Loucy (cell line): ENCODE results near the gene PPIL4.
"Not testable (repeated sequence)": the region's sequence is repeated elsewhere in the genome, so short reads cannot be mapped to it uniquely, and the experiment has no call there.

Experiments
- H2AFZ ChIP-seq: fragments of 200-600 bp; sonication (generic); 2 replicates; pipeline ENCODE4 v1.6.0; 2016; ENCODE audit warnings: antibody characterized with exemption, mild to moderate bottlenecking, low read length, moderate library complexity
- H3F3A ChIP-seq: fragments of 200-600 bp; 2 replicates; pipeline ENCODE4 v1.6.0; 2016; ENCODE audit warnings: antibody characterized with exemption, low read depth, mild to moderate bottlenecking
- H3K27me3 ChIP-seq: fragments of 200-600 bp; sonication (generic); 2 replicates; pipeline ENCODE4 v1.6.1; 2014; ENCODE audit warnings: low read length, mild to moderate bottlenecking; ENCODE audit not compliant: insufficient read depth, poor library complexity, severe bottlenecking
- H3K36me3 ChIP-seq: fragments of 200-600 bp; sonication (generic); 2 replicates; pipeline ENCODE4 v1.6.1; 2016; ENCODE audit warnings: low read length; ENCODE audit not compliant: insufficient read depth
- H3K4me1 ChIP-seq: fragments of 200-600 bp; sonication (generic); 2 replicates; pipeline ENCODE4 v1.5.1; 2014; ENCODE audit warnings: low read length, mild to moderate bottlenecking; ENCODE audit not compliant: insufficient read depth, poor library complexity, severe bottlenecking
- H3K4me2 ChIP-seq: fragments of 200-600 bp; sonication (generic); 2 replicates; pipeline ENCODE4 v1.6.0; 2014; ENCODE audit warnings: antibody characterized with exemption, low read length, low read depth, mild to moderate bottlenecking; ENCODE audit not compliant: poor library complexity, severe bottlenecking
- H3K4me3 ChIP-seq: fragments of 200-600 bp; sonication (generic); 2 replicates; pipeline ENCODE4 v1.5.1; 2014; ENCODE audit warnings: low read length, mild to moderate bottlenecking, mixed read lengths; ENCODE audit not compliant: poor library complexity, severe bottlenecking
- H3K79me2 ChIP-seq: fragments of 200-600 bp; sonication (generic); 2 replicates; pipeline ENCODE4 v1.6.1; 2014; ENCODE audit warnings: low read length; ENCODE audit not compliant: insufficient read depth
- H3K9ac ChIP-seq: fragments of 200-600 bp; sonication (generic); 2 replicates; pipeline ENCODE4 v1.6.0; 2014; ENCODE audit warnings: mild to moderate bottlenecking, low read depth, low read length, moderate library complexity; ENCODE audit not compliant: poor library complexity, severe bottlenecking
- H3K9me2 ChIP-seq: fragments of 200-600 bp; sonication (generic); replicated peaks from 2 replicates; pipeline ENCODE4 v1.6.1; 2016; ENCODE audit warnings: low read depth, low read length, mixed read lengths
- H3K9me3 ChIP-seq: fragments of 200-600 bp; sonication (generic); 2 replicates; pipeline ENCODE4 v1.6.1; 2014; ENCODE audit warnings: mild to moderate bottlenecking, antibody characterized with exemption, low read length, low read depth; ENCODE audit not compliant: insufficient read depth
- H4K20me1 ChIP-seq: fragments of 200-600 bp; sonication (generic); 2 replicates; pipeline ENCODE4 v1.6.0; 2014; ENCODE audit warnings: antibody characterized with exemption, low read length, mild to moderate bottlenecking; ENCODE audit not compliant: insufficient read depth, poor library complexity, severe bottlenecking
- CTCF ChIP-seq: fragments of 200-600 bp; sonication (generic); conservative IDR thresholded peaks from 2 replicates; pipeline ENCODE4 v1.5.1; 2014; ENCODE audit warnings: mild to moderate bottlenecking, antibody characterized with exemption, low read length
- EZH2phosphoT487 ChIP-seq: fragments of 200-600 bp; IDR thresholded peaks from 2 replicates; pipeline ENCODE4 v1.6.1; 2018; ENCODE audit warnings: antibody characterized with exemption, mild to moderate bottlenecking, moderate library complexity, borderline replicate concordance

The PPIL4 gene

GRCh38 chr6:149499066-149499465, 46.8 kb downstream of the PPIL4 start:
- H2AFZ ChIP-seq = no peak overlapping the region
- no peak for TF ChIP-seq EZH2phosphoT487
- no peak for TF ChIP-seq CTCF
- H4K20me1 ChIP-seq = no peaks in the 10 kb centered on the region
- no peaks in the 10 kb centered on the region for H3K9me3 ChIP-seq
- no peaks in the 10 kb centered on the region for H3K4me1 ChIP-seq
- H3K9me2 ChIP-seq = no peaks in the 10 kb centered on the region
- H3K9ac ChIP-seq = no peak overlapping the region
- H3K4me3 ChIP-seq = no peak overlapping the region
- no peaks in the 10 kb centered on the region for H3K36me3 ChIP-seq
- H3F3A ChIP-seq = no peaks in the 10 kb centered on the region
- H3K4me2 ChIP-seq = no peak overlapping the region
- H3K79me2 ChIP-seq = no peaks in the 10 kb centered on the region
- H3K27me3 ChIP-seq = no peaks in the 10 kb centered on the region

- Histone ChIP-seq H3F3A (no peaks in the 10 kb centered on the region), H3K9me3 (no peaks in the 10 kb centered on the region), H4K20me1 (no peaks in the 10 kb centered on the region), H3K9ac (no peak overlapping the region), H3K4me2 (no peak overlapping the region), H2AFZ (no peak overlapping the region), H3K79me2 (no peaks in the 10 kb centered on the region), H3K36me3 (no peaks in the 10 kb centered on the region), H3K27me3 (no peaks in the 10 kb centered on the region), H3K9me2 (no peaks in the 10 kb centered on the region), H3K4me1 (no peaks in the 10 kb centered on the region), H3K4me3 (no peak overlapping the region)
- no peak for TF ChIP-seq CTCF
- no peak for TF ChIP-seq EZH2phosphoT487
Measured at GRCh38 chr6:149497365-149497764, 48.5 kb downstream of the PPIL4 start.

GRCh38 chr6:149496597-149496996, 49.2 kb downstream of the PPIL4 start:
- H3K9me2 ChIP-seq, H3K4me3 ChIP-seq, H3K79me2 ChIP-seq, H2AFZ ChIP-seq, H3K9ac ChIP-seq, H3K4me1 ChIP-seq, H3K4me2 ChIP-seq, H3F3A ChIP-seq, H3K36me3 ChIP-seq, H4K20me1 ChIP-seq, H3K27me3 ChIP-seq, H3K9me3 ChIP-seq: not testable (repeated sequence)

- H3K4me1 ChIP-seq, H3F3A ChIP-seq, H3K79me2 ChIP-seq, H3K27me3 ChIP-seq, H3K9ac ChIP-seq, H2AFZ ChIP-seq, H3K36me3 ChIP-seq, H3K4me3 ChIP-seq, H3K9me2 ChIP-seq, H3K9me3 ChIP-seq, H3K4me2 ChIP-seq, H4K20me1 ChIP-seq: not testable (repeated sequence)
Measured at GRCh38 chr6:149495349-149496016, 50.4 kb downstream of the PPIL4 start.

GRCh38 chr6:149494810-149495209, 51.0 kb downstream of the PPIL4 start:
- H3K9ac ChIP-seq, H3F3A ChIP-seq, H3K27me3 ChIP-seq, H3K4me3 ChIP-seq, H2AFZ ChIP-seq, H3K4me1 ChIP-seq, H3K79me2 ChIP-seq, H3K4me2 ChIP-seq, H3K36me3 ChIP-seq, H4K20me1 ChIP-seq, H3K9me2 ChIP-seq, H3K9me3 ChIP-seq: not testable (repeated sequence)
